IPS-NIHi7 (cell line): Measurements from ENCODE around the gene IL22.

ENCODE experiments used
- DNase-seq: peaks from one replicate; pipeline ENCODE4 v3.0.0; 2012; ENCODE audit warnings: mixed read lengths; ENCODE audit errors: extremely low spot score

Gene IL22

GRCh38 chr12:68253504-68253903 lies at the start of gene IL22:
IL22 (minus strand) TSS chr12:68253604; CDS start chr12:68253448, 156 bp downstream.
- DNase-seq: no peak

- DNase-seq: no peak
These were observed 44.5 kb upstream of the IL22 start for GRCh38 chr12:68297929-68298328.

- DNase-seq: no peak
These were observed 40.8 kb upstream of the IL22 start for GRCh38 chr12:68294251-68294650.

GRCh38 chr12:68293347-68293746 lies 39.9 kb upstream of the IL22 start:
- no peak for DNase-seq

GRCh38 chr12:68292151-68292943 lies 38.9 kb upstream of the IL22 start:
- no peak for DNase-seq

- no peak for DNase-seq
These were observed 38.1 kb upstream of the IL22 start for GRCh38 chr12:68291396-68292036.

GRCh38 chr12:68290126-68290525 lies 36.7 kb upstream of the IL22 start:
- no peak for DNase-seq

- DNase-seq: no peak
These were observed 33.7 kb upstream of the IL22 start for GRCh38 chr12:68287106-68287505.

- no peak for DNase-seq
These were observed 33.0 kb upstream of the IL22 start for GRCh38 chr12:68286396-68286795.

GRCh38 chr12:68285541-68285940 lies 32.1 kb upstream of the IL22 start:
- DNase-seq: no peak

- no peak for DNase-seq
These were observed 28.1 kb upstream of the IL22 start for GRCh38 chr12:68281322-68282077.

GRCh38 chr12:68280240-68280639 lies 26.8 kb upstream of the IL22 start:
- DNase-seq: no peak

- DNase-seq: no peak
These were observed 26.0 kb upstream of the IL22 start for GRCh38 chr12:68279227-68280054.

- no peak for DNase-seq
These were observed 23.1 kb upstream of the IL22 start for GRCh38 chr12:68276402-68276930.

- DNase-seq: no peak
These were observed 19.3 kb upstream of the IL22 start for GRCh38 chr12:68272732-68273131.

- DNase-seq: no peak
These were observed 17.9 kb upstream of the IL22 start for GRCh38 chr12:68271346-68271745.

GRCh38 chr12:68270358-68270757 lies 17.0 kb upstream of the IL22 start:
- no peak for DNase-seq

- no peak for DNase-seq
These were observed 16.4 kb upstream of the IL22 start for GRCh38 chr12:68269779-68270178.

- DNase-seq: no peak
These were observed 15.6 kb upstream of the IL22 start for GRCh38 chr12:68268967-68269366.

- no peak for DNase-seq
These were observed 14.5 kb upstream of the IL22 start for GRCh38 chr12:68267892-68268396.

GRCh38 chr12:68264857-68265256 lies 11.5 kb upstream of the IL22 start:
- no peak for DNase-seq
